Prostate gland (tissue), 2 donors: ENCODE data around the gene CD72.

Experiments used
- POLR2A ChIP-seq: fragments of 450-650 bp; IDR thresholded peaks from one replicate; pipeline ENCODE4 v1.6.1; 2016; ENCODE audit warnings: antibody characterized with exemption, mild to moderate bottlenecking
- POLR2AphosphoS5 ChIP-seq: sonication (generic); formaldehyde crosslinking; IDR thresholded peaks from one replicate; pipeline ENCODE4 v1.6.1; 2017; ENCODE audit warnings: antibody characterized with exemption
- TF ChIP-seq, protein P1 (sequence below), 4 experiments: fragments of 200-600 bp in 2 of 4; fragments of 450-650 bp in 2 of 4; sonication (generic) in 2 of 4; IDR thresholded peaks; 1 replicate in 3 of 4; 2 replicates in 1 of 4; pipeline ENCODE4 v1.5.1; 2016 to 2019; ENCODE audit warnings: antibody characterized with exemption in 4 of 4, mild to moderate bottlenecking in 2 of 4, moderate library complexity in 2 of 4

- TF ChIP-seq, protein P1, sequence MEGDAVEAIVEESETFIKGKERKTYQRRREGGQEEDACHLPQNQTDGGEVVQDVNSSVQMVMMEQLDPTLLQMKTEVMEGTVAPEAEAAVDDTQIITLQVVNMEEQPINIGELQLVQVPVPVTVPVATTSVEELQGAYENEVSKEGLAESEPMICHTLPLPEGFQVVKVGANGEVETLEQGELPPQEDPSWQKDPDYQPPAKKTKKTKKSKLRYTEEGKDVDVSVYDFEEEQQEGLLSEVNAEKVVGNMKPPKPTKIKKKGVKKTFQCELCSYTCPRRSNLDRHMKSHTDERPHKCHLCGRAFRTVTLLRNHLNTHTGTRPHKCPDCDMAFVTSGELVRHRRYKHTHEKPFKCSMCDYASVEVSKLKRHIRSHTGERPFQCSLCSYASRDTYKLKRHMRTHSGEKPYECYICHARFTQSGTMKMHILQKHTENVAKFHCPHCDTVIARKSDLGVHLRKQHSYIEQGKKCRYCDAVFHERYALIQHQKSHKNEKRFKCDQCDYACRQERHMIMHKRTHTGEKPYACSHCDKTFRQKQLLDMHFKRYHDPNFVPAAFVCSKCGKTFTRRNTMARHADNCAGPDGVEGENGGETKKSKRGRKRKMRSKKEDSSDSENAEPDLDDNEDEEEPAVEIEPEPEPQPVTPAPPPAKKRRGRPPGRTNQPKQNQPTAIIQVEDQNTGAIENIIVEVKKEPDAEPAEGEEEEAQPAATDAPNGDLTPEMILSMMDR (IDR thresholded peaks at IDR 0.05) = peak; percentile 89 to 99 (median 95)
- peak; percentile 94 for TF ChIP-seq POLR2AphosphoS5
- TF ChIP-seq POLR2A = peak; percentile 85
Measured at GRCh38 chr9:35646533-35647265, 28.5 kb upstream of the CD72 start.
